Medulla oblongata (tissue), 1 donor: ENCODE measurements around the gene PHLPP2.

ENCODE experiments used
- DNase-seq: peaks from one replicate; pipeline ENCODE4 v3.0.0-alpha.2; 2015; ENCODE audit errors: extremely low spot score

The PHLPP2 gene

GRCh38 chr16:71724320-71724751 lies at the start of gene PHLPP2:
TSS of gene PHLPP2 (minus strand) at chr16:71724701. CDS start at chr16:71714795, 9,906 bp downstream.
- DNase-seq = no peak

DNA sequence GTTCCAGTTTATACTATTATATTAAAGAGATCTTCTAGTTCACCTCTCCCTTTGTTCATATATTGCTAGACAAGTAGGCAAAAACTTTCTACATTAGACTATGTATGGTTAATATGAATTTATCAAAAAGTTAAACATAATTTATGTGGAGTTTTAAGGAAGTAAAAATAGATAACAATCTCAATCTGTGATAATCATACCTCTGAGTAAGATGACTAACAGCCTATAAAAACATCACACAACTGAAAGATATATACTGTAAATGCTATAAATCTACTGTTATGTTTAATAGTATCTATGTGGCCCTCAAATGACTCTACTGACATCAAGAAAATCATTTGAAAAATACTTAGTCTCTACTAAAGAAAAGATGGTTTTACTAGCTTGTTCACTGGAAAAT lies 47.1 kb upstream of the PHLPP2 start:
- no peak for DNase-seq

DNA sequence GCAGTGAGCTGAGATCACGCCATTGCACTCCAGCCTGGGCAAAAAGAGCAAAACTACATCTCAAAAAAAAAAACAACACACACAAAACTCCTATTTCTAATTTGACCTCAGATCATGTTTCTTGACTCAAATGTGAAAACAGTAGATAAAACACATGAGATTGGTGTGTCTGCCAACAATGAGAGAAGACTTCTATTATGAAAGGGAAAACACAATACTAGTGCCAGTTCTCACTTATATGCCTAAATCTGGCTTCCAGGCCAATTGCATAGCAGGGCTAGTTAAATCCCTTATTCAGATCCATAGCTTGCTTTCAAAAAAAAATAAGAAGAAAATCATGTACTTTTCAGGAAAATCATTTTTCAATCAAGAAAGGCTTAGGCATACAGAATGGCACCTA lies 44.7 kb upstream of the PHLPP2 start:
- DNase-seq = peak; percentile 42

GRCh38 chr16:71767060-71767900 lies 42.8 kb upstream of the PHLPP2 start:
- DNase-seq = peak; percentile 72

GRCh38 chr16:71762186-71762585 lies 37.7 kb upstream of the PHLPP2 start:
- DNase-seq = no peak

DNA sequence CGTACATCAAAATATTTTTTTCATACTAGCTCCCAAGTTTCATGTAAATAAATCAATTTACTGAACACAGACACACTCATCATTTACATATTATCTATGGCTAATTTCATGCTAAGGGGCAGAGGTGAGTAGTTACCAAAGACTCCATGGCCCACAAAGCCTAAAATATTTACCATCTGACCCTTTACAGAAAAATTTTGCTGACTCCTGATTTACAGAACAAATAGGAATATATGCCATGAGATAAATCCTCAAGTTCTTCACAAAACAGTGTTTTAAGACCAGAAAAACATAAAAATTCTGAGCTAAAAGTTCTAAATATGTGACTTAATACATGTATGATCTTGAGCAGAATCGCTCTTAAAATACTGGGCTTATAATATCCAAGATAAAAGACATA lies 36.6 kb upstream of the PHLPP2 start:
- no peak for DNase-seq

DNA sequence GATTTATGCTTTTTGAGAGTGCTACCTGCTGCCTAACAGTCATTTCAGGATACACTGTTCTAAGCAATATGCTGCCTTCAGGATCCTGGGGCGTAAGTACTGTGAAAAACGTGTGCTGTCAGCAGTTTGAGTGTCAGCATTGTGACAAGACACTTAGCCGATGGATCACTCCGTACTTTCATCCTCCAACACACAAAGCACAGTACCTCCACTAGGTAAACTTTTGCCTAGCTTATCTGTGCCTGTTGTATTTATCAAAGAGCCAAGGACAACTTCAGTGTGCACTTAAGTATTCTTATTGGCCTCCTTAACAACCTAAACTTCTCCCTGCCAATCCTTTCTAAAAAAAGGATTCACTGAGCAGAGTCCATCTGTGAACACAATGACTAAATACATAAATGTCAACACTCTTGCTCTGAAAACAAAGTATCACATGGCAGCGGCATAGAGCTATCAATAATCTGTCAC lies 33.8 kb upstream of the PHLPP2 start:
- no peak for DNase-seq

- DNase-seq = no peak
These were observed 30.2 kb upstream of the PHLPP2 start for GRCh38 chr16:71754652-71755051.

- DNase-seq = no peak
These were observed 29.6 kb upstream of the PHLPP2 start for GRCh38 chr16:71754108-71754507.

- no peak for DNase-seq
These were observed 23.7 kb upstream of the PHLPP2 start for GRCh38 chr16:71748226-71748625.

DNA sequence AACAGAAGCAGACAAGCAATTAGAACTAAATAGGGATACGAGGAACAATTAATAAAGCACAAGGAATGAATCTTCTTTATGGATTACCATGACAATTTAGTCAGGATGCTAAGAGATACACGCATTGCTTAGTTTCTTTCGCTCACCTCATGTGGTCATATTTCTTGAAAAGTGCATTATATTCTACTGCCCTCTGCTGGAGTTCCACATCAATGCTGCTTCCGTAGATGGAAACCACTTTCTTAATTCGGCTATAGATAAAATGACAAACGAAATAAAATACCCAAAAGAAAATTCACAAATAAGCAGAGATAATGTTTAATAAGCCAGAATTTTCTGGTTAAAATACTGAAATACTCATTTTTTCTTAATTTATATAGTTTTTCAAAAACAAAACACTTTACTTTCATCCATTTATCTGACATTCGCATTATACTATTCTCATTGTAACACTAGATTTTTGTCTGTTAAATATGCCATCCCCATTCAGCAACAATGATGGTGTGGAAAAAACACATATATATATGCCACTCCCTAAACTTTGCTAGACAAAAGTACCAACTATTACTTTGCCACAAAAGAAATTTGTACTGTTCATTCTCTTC lies 22.0 kb upstream of the PHLPP2 start:
- peak; percentile 73 for DNase-seq

- no peak for DNase-seq
These were observed 14.4 kb upstream of the PHLPP2 start for GRCh38 chr16:71738855-71739254.

GRCh38 chr16:71737501-71737900 lies 13.0 kb upstream of the PHLPP2 start:
- no peak for DNase-seq

GRCh38 chr16:71734511-71734910 lies 10.0 kb upstream of the PHLPP2 start:
- DNase-seq = no peak

DNA sequence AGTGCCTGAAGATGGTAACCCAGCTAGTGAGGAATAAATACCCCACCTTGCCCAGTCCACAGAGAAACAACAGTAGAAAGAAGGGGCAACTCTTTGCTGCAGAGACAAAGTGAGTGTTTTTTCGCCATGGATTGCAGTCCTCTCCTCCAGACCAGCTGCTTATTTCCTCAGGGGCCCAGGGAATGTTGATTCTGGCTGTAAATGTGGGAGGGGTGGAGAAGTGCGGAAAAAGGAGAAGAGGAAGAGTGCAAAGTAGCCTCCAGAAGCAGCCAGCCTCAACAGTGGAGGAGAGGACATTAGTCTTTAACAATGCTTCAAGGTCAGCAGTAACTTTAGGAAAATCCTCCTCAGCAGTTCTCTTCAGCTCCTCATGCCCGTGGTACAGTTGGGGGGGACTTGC lies 8.1 kb upstream of the PHLPP2 start:
- no peak for DNase-seq

DNA sequence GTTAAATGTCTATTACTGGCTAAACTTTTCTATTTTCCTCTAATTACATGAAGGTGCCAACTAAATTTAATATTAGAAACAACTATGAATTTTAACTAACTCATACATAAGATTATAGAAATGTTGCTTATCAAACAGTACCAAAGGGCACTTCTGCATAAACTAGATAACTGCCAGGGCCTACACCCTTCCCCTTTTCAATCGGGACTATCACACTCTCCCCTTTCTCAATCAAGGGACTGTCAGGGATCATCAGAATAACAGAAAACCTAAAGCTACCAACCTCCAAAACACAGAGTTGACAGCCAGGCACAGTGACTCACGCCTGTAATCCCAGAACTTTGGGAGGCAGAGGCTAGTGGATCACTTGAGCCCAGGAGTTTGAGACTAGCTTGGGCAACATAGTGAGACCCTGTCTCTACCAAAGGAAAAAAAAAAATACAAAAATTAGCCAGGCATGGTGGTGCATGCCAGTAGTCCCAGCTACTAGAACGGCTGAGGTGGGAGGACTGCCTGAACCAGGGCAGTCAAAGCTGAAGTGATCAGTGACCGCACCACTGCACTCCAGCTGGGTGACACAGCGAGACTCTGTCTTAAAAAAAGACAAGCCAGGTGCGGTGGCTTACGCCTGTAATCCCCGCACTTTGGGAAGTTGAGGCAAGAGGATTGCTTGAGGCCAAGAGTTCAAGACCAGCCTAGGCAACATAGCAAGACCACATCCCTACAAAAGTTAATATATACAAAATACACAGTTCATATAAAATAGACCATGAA lies 3.2 kb upstream of the PHLPP2 start:
- no peak for DNase-seq

DNA sequence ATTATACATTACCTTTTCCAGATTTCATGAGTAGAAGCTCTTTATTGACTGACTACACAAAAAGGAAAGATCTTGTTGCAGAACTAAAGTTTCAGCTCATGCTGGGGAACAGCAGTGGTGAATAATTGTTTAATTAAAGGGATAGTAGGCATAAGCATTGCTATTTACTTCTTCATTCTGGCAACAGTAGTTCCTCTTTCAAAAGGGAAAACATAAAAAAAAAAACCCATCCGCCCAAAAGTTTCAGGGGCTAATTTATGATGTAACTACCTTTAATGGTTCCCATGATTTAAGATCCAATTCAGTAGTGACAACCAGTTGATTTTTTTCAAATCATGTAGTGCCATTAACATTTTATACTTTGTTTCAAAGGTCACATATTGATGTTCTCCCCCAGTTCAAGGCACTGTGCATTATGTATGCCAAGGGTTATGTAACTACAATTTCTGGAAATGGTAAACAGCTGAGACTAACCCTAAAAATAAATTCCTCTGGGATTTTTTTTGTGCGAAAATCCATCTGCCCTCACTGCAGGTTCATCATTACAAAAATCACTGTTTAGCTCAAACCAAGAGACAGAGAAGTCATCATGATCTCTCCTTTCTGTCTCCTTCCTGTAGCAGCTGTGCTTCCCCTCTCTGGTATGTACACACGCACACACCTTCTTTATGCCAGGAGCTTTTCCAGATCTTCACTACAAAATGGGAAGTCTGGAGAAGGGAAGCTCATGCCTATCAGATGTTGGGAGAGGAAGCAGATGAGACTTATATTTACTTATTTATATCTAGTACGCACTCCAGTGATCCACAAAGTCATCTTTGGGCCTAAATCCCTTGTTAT lies 2.2 kb upstream of the PHLPP2 start:
- peak; percentile 21 for DNase-seq

GRCh38 chr16:71723537-71724319 lies 773 bp downstream of the PHLPP2 start:
- DNase-seq = peak; percentile 83

DNA sequence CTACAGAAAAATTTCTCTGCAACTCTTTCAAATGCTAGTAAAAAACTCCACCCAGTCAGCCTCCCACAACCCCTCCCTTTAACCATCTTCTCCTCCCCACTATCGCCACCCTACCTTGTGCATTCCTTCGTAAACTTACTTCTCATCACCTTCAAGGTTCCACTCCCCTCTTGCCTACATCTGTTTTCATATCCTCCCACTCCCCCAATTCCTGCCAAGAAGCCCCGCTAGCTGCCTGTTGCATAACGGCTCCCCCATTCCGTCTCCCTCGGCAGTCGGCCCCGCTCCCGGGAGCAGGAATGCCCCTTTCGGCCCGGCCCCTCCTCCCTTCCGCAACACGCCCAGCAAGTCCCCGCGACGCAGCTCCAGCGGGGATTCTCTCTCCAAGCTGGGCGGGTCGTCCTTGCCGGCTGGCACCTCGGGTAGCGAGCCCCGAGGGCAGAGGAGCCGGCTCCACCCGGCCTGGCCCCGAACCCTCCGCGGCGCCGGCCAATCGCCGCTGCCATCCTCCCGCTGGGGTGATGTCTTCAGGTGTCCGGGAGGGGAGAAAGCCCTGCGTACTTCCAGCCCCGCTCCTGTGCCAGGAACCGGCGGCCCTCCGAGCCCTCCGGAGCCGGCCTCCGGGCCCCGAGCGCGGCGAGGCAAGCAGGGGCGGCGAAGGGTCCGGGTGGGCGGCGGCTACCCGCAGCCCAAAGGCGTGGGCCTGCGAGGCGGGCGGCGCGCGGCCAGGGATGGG lies 1.5 kb downstream of the PHLPP2 start:
- peak; percentile 46 for DNase-seq
